GM23338 (cell line): ENCODE data around the gene TMEM175. TPM values are rescaled to one million over a fixed set of nuclear protein-coding genes. Genes with fewer than 3 reads are reported as not detected.

ENCODE experiments used
- ATAC-seq: fragments of 200-7000 bp; cut with Tn5 transposase; 3 replicates; pipeline ENCODE4 v1.9.1; 2020
- DNase-seq: peaks from one replicate; pipeline ENCODE4 v3.0.0-alpha.2; 2015; ENCODE audit warnings: low spot score
- H2AFZ ChIP-seq: fragments of 200-600 bp; sonication (generic); 2 replicates; pipeline ENCODE4 v1.8.0; 2016; ENCODE audit warnings: antibody characterized with exemption, mild to moderate bottlenecking, moderate library complexity
- H3F3A ChIP-seq: fragments of 200-600 bp; sonication (generic); replicated peaks from 2 replicates; pipeline ENCODE4 v1.8.0; 2017; ENCODE audit warnings: antibody characterized with exemption, mixed run types, low read depth
- H3K27ac ChIP-seq: fragments of 200-600 bp; sonication (generic); 2 replicates; pipeline ENCODE4 v1.6.1; 2016; ENCODE audit warnings: low read depth
- H3K27me3 ChIP-seq: fragments of 200-600 bp; sonication (generic); 2 replicates; pipeline ENCODE4 v1.8.0; 2016; ENCODE audit warnings: mild to moderate bottlenecking, mixed run types, moderate library complexity; ENCODE audit not compliant: insufficient read depth
- H3K36me3 ChIP-seq: fragments of 200-600 bp; sonication (generic); 2 replicates; pipeline ENCODE4 v1.8.0; 2016; ENCODE audit warnings: mild to moderate bottlenecking; ENCODE audit not compliant: insufficient read depth
- H3K4me1 ChIP-seq: fragments of 200-600 bp; sonication (generic); 2 replicates; pipeline ENCODE4 v1.8.0; 2016; ENCODE audit warnings: mild to moderate bottlenecking, moderate library complexity; ENCODE audit not compliant: insufficient read depth
- H3K4me2 ChIP-seq: fragments of 200-600 bp; sonication (generic); 2 replicates; pipeline ENCODE4 v1.7.1; 2017; ENCODE audit warnings: mixed run types
- H3K4me3 ChIP-seq: fragments of 200-600 bp; sonication (generic); 2 replicates; pipeline ENCODE4 v1.6.1; 2016; ENCODE audit warnings: mixed run types
- H3K79me2 ChIP-seq: fragments of 200-600 bp; sonication (generic); replicated peaks from 2 replicates; pipeline ENCODE4 v1.8.0; 2017; ENCODE audit warnings: mild to moderate bottlenecking; ENCODE audit not compliant: insufficient read depth
- H3K9me2 ChIP-seq: fragments of 200-600 bp; sonication (generic); 2 replicates; pipeline ENCODE4 v1.8.0; 2017; ENCODE audit not compliant: insufficient read depth
- H4K20me1 ChIP-seq: fragments of 200-600 bp; sonication (generic); replicated peaks from 2 replicates; pipeline ENCODE4 v1.8.0; 2017; ENCODE audit warnings: mild to moderate bottlenecking; ENCODE audit not compliant: insufficient read depth
- H3K27ac Mint-ChIP-seq: 2 replicates; pipeline ENCODE4 v1.8.0; 2020; ENCODE audit warnings: inconsistent platforms, mild to moderate bottlenecking, moderate library complexity, mixed read lengths
- H3K27me3 Mint-ChIP-seq: 3 replicates; pipeline ENCODE4 v1.8.0; 2022; ENCODE audit warnings: low read depth, mild to moderate bottlenecking, moderate library complexity, mixed read lengths, inconsistent platforms; ENCODE audit not compliant: insufficient read depth, poor library complexity
- H3K36me3 Mint-ChIP-seq: 3 replicates; pipeline ENCODE4 v1.8.0; 2021; ENCODE audit warnings: low read depth, mild to moderate bottlenecking, inconsistent platforms, moderate library complexity, mixed read lengths
- H3K4me1 Mint-ChIP-seq: 3 replicates; pipeline ENCODE4 v1.8.0; 2020; ENCODE audit warnings: mild to moderate bottlenecking, inconsistent platforms, mixed read lengths
- H3K4me3 Mint-ChIP-seq: 3 replicates; pipeline ENCODE4 v1.8.0; 2021; ENCODE audit warnings: moderate library complexity, mild to moderate bottlenecking, inconsistent platforms, mixed read lengths
- H3K9me3 Mint-ChIP-seq: 3 replicates; pipeline ENCODE4 v1.8.0; 2020; ENCODE audit warnings: moderate library complexity, mild to moderate bottlenecking, inconsistent platforms, mixed read lengths
- EZH2phosphoT487 ChIP-seq: fragments of 200-600 bp; sonication (generic); IDR thresholded peaks from one replicate; pipeline ENCODE4 v1.8.1; 2018; ENCODE audit warnings: antibody characterized with exemption; ENCODE audit not compliant: unreplicated experiment
- JUNB ChIP-seq: IDR thresholded peaks from one replicate; pipeline ENCODE4 v1.6.1; 2016; ENCODE audit warnings: antibody characterized with exemption; ENCODE audit not compliant: unreplicated experiment
- REST ChIP-seq: IDR thresholded peaks from one replicate; pipeline ENCODE4 v1.6.1; 2018; ENCODE audit warnings: antibody characterized with exemption; ENCODE audit not compliant: unreplicated experiment
- polyA plus RNA-seq: library from polyadenylated mRNA; unstranded; fragments of >200 nt; fragmentation: Nextera tagmentation; extraction: Ambion mirVana; gene quantifications from 2 replicates; pipeline ENCODE4 v1.2.1, GENCODE V29; 2016
- total RNA-seq: library from RNA; depleted of rRNA; stranded (reverse); fragments of >200 nt; shearing (Covaris generic); gene quantifications from 2 replicates; pipeline ENCODE4 v1.2.3, GENCODE V29; 2014
- TF ChIP-seq, protein P1 (sequence below): IDR thresholded peaks from 2 replicates; pipeline ENCODE4 v1.6.1; 2016; ENCODE audit warnings: antibody characterized with exemption
- TF ChIP-seq, protein P2 (sequence below): fragments of 250-450 bp; sonication (Bioruptor Pico); IDR thresholded peaks from 2 replicates; pipeline ENCODE4 v1.5.0; 2020; ENCODE audit warnings: mild to moderate bottlenecking, moderate library complexity

The TMEM175 gene
- total and polyA plus RNA-seq, 2 experiments from 2014 or later = 8.0 to 11.4 TPM

- peak overlapping the region; percentile 51; the same call in 1 of the 2 replicates for H3K27ac Mint-ChIP-seq
Observed at GRCh38 chr4:925771-926500, 6.3 kb upstream of the TMEM175 start.

DNA sequence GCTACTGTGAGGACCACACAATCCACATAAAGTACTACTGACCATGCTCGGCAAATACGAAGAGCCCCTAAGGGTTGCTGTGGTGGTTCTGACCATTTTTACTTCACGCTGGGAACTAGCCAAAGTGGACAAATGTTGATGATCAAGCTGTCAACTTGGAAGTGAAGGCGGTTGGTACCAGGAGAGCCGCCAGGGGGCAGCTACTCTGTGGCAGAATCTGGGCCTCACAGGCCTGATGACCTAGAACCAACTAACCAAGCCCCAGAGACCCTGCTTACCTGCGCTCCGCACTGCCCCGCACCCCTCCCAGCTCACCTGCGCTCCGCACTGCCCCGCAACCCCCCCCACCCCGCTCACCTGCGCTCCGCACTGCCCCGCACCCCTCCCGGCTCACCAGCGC lies 5.7 kb upstream of the TMEM175 start:
- ATAC-seq = peak; percentile 82
- TF ChIP-seq EZH2phosphoT487 = no peak
- TF ChIP-seq, protein P1, sequence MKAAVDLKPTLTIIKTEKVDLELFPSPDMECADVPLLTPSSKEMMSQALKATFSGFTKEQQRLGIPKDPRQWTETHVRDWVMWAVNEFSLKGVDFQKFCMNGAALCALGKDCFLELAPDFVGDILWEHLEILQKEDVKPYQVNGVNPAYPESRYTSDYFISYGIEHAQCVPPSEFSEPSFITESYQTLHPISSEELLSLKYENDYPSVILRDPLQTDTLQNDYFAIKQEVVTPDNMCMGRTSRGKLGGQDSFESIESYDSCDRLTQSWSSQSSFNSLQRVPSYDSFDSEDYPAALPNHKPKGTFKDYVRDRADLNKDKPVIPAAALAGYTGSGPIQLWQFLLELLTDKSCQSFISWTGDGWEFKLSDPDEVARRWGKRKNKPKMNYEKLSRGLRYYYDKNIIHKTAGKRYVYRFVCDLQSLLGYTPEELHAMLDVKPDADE = no peak
- TF ChIP-seq, protein P2, sequence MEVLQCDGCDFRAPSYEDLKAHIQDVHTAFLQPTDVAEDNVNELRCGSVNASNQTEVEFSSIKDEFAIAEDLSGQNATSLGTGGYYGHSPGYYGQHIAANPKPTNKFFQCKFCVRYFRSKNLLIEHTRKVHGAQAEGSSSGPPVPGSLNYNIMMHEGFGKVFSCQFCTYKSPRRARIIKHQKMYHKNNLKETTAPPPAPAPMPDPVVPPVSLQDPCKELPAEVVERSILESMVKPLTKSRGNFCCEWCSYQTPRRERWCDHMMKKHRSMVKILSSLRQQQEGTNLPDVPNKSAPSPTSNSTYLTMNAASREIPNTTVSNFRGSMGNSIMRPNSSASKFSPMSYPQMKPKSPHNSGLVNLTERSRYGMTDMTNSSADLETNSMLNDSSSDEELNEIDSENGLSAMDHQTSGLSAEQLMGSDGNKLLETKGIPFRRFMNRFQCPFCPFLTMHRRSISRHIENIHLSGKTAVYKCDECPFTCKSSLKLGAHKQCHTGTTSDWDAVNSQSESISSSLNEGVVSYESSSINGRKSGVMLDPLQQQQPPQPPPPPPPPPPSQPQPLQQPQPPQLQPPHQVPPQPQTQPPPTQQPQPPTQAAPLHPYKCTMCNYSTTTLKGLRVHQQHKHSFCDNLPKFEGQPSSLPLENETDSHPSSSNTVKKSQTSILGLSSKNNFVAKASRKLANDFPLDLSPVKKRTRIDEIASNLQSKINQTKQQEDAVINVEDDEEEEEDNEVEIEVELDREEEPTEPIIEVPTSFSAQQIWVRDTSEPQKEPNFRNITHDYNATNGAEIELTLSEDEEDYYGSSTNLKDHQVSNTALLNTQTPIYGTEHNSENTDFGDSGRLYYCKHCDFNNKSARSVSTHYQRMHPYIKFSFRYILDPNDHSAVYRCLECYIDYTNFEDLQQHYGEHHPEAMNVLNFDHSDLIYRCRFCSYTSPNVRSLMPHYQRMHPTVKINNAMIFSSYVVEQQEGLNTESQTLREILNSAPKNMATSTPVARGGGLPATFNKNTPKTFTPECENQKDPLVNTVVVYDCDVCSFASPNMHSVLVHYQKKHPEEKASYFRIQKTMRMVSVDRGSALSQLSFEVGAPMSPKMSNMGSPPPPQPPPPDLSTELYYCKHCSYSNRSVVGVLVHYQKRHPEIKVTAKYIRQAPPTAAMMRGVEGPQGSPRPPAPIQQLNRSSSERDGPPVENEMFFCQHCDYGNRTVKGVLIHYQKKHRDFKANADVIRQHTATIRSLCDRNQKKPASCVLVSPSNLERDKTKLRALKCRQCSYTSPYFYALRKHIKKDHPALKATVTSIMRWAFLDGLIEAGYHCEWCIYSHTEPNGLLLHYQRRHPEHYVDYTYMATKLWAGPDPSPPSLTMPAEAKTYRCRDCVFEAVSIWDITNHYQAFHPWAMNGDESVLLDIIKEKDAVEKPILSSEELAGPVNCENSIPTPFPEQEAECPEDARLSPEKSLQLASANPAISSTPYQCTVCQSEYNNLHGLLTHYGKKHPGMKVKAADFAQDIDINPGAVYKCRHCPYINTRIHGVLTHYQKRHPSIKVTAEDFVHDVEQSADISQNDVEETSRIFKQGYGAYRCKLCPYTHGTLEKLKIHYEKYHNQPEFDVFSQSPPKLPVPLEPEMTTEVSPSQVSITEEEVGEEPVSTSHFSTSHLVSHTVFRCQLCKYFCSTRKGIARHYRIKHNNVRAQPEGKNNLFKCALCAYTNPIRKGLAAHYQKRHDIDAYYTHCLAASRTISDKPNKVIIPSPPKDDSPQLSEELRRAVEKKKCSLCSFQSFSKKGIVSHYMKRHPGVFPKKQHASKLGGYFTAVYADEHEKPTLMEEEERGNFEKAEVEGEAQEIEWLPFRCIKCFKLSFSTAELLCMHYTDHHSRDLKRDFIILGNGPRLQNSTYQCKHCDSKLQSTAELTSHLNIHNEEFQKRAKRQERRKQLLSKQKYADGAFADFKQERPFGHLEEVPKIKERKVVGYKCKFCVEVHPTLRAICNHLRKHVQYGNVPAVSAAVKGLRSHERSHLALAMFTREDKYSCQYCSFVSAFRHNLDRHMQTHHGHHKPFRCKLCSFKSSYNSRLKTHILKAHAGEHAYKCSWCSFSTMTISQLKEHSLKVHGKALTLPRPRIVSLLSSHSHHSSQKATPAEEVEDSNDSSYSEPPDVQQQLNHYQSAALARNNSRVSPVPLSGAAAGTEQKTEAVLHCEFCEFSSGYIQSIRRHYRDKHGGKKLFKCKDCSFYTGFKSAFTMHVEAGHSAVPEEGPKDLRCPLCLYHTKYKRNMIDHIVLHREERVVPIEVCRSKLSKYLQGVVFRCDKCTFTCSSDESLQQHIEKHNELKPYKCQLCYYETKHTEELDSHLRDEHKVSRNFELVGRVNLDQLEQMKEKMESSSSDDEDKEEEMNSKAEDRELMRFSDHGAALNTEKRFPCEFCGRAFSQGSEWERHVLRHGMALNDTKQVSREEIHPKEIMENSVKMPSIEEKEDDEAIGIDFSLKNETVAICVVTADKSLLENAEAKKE (CRISPR knock-in tag) = no peak

More at GRCh38 chr4:925771-926500, 6.3 kb upstream of the TMEM175 start:
- H3K4me3 Mint-ChIP-seq = peak overlapping the region; percentile 18; the same call in 1 of the 3 replicates
- TF ChIP-seq EZH2phosphoT487 (no peak), JUNB (no peak), REST (no peak)
- Histone ChIP-seq H3F3A (no peaks in the 10 kb centered on the region), H3K79me2 (peaks cover 88% of the 10 kb centered on the region), H3K4me3 (no peak overlapping the region), H2AFZ (no peak overlapping the region), H3K9me2 (no peaks in the 10 kb centered on the region), H3K36me3 (no peaks in the 10 kb centered on the region), H3K27me3 (no peaks in the 10 kb centered on the region), H3K4me2 (no peak overlapping the region), H3K4me1 (no peaks in the 10 kb centered on the region; the same call in 1 of the 2 replicates), H3K27ac (no peak overlapping the region), H4K20me1 (peaks cover 42% of the 10 kb centered on the region)
- H3K9me3 Mint-ChIP-seq = no peaks in the 10 kb centered on the region
- peaks cover 22% of the 10 kb centered on the region for H3K4me1 Mint-ChIP-seq
- ATAC-seq (no peak), DNase-seq (no peak)
- H3K27me3 Mint-ChIP-seq = peaks cover 8% of the 10 kb centered on the region
- H3K36me3 Mint-ChIP-seq = no peaks in the 10 kb centered on the region

More for the DNA sequence above, 5.7 kb upstream of the TMEM175 start:
- peaks cover 88% of the 10 kb centered on the region for H3K79me2 ChIP-seq
- H2AFZ ChIP-seq = no peak overlapping the region
- Mint-ChIP-seq H3K9me3 (no peaks in the 10 kb centered on the region), H3K4me1 (peaks cover 28% of the 10 kb centered on the region), H3K36me3 (no peaks in the 10 kb centered on the region), H3K27ac (0 out of 2 replicates have a peak overlapping the region, but pooled peaks have one; percentile 51), H3K27me3 (peaks cover 11% of the 10 kb centered on the region), H3K4me3 (no peak overlapping the region; the same call in 2 of the 3 replicates)
- H3F3A ChIP-seq = no peaks in the 10 kb centered on the region
- H3K27ac ChIP-seq = no peak overlapping the region
- DNase-seq = peak; percentile 88
- H3K27me3 ChIP-seq = no peaks in the 10 kb centered on the region
- no peak overlapping the region for H3K4me2 ChIP-seq
- H3K4me1 ChIP-seq = no peaks in the 10 kb centered on the region; the same call in 1 of the 2 replicates
- no peaks in the 10 kb centered on the region for H3K36me3 ChIP-seq
- H3K4me3 ChIP-seq = no peak overlapping the region
- H4K20me1 ChIP-seq = peaks cover 41% of the 10 kb centered on the region
- H3K9me2 ChIP-seq = no peaks in the 10 kb centered on the region
